Erythroblast (primary cell): Measurements from ENCODE around the gene IKZF3.
"Not testable (repeated sequence)": the region's sequence is repeated elsewhere in the genome, so short reads cannot be mapped to it uniquely, and the experiment has no call there.

Source experiments
- DNase-seq, 2 experiments: peaks; one replicate each; lab custom pipeline; 2025; lab: John Stamatoyannopoulos, UW
- GATA1 ChIP-seq: IDR thresholded peaks from 2 replicates; pipeline ENCODE4 v1.6.1; 2011; ENCODE audit warnings: low read depth, mild to moderate bottlenecking, control low read depth, low read length, moderate library complexity
- POLR2A ChIP-seq: IDR thresholded peaks from 2 replicates; pipeline ENCODE4 v1.6.1; 2011; ENCODE audit warnings: mild to moderate bottlenecking, low read length

Gene IKZF3

GRCh38 chr17:39863918-39864746 lies at the start of gene IKZF3:
Gene IKZF3 (minus strand): TSS chr17:39864312. CDS start chr17:39864126, 186 bp downstream.
- peak; percentile 16 to 17 for DNase-seq
- peak; percentile 31 for TF ChIP-seq POLR2A
- TF ChIP-seq GATA1: no peak

GRCh38 chr17:39908789-39909352 lies 44.8 kb upstream of the IKZF3 start:
- TF ChIP-seq POLR2A (no peak), GATA1 (no peak)
- no peak for DNase-seq

GRCh38 chr17:39904990-39905288 lies 40.8 kb upstream of the IKZF3 start:
- no peak for DNase-seq

GRCh38 chr17:39903158-39903884 lies 39.2 kb upstream of the IKZF3 start:
- peak; percentile 31 to 43 for DNase-seq
- TF ChIP-seq GATA1 (no peak), POLR2A (no peak)

More at GRCh38 chr17:39904990-39905288, 40.8 kb upstream of the IKZF3 start:
- no peak for TF ChIP-seq GATA1
- no peak for TF ChIP-seq POLR2A

- not testable (repeated sequence) for DNase-seq
Observed at GRCh38 chr17:39902027-39902426, 37.9 kb upstream of the IKZF3 start.

GRCh38 chr17:39899215-39899614 lies 35.1 kb upstream of the IKZF3 start:
- TF ChIP-seq GATA1 (no peak), POLR2A (no peak)
- no peak for DNase-seq

GRCh38 chr17:39898088-39898487 lies 34.0 kb upstream of the IKZF3 start:
- no peak for TF ChIP-seq GATA1
- no peak for TF ChIP-seq POLR2A
- no peak for DNase-seq

- no peak for TF ChIP-seq GATA1
- TF ChIP-seq POLR2A: no peak
- DNase-seq: no peak
Observed at GRCh38 chr17:39894681-39895376, 30.7 kb upstream of the IKZF3 start.

GRCh38 chr17:39889200-39889599 lies 25.1 kb upstream of the IKZF3 start:
- TF ChIP-seq POLR2A: no peak
- no peak for TF ChIP-seq GATA1
- DNase-seq: no peak

- no peak for DNase-seq
- TF ChIP-seq GATA1 (no peak), POLR2A (no peak)
Observed at GRCh38 chr17:39887078-39887477, 23.0 kb upstream of the IKZF3 start.

GRCh38 chr17:39886102-39886501 lies 22.0 kb upstream of the IKZF3 start:
- not testable (repeated sequence) for DNase-seq

- TF ChIP-seq GATA1 (no peak), POLR2A (no peak)
- peak; percentile 22 to 26 for DNase-seq
Observed at GRCh38 chr17:39872751-39873150, 8.6 kb upstream of the IKZF3 start.

- DNase-seq: peak in 1 of 2 experiments; percentile 53
- TF ChIP-seq POLR2A (no peak), GATA1 (no peak)
Observed at GRCh38 chr17:39871801-39872200, 7.7 kb upstream of the IKZF3 start.

GRCh38 chr17:39870776-39871175 lies 6.7 kb upstream of the IKZF3 start:
- DNase-seq: no peak
- no peak for TF ChIP-seq GATA1
- TF ChIP-seq POLR2A: no peak
